Hepatocyte (in vitro differentiated cells): ENCODE measurements around the gene COA1. TPM values are rescaled to one million over a fixed set of nuclear protein-coding genes. Genes with fewer than 3 reads are reported as not detected.
"Not testable (repeated sequence)": the region's sequence is repeated elsewhere in the genome, so short reads cannot be mapped to it uniquely, and the experiment has no call there.

ENCODE experiments used
- DNase-seq: peaks from one replicate; pipeline ENCODE4 v3.0.0-alpha.2; 2016; ENCODE audit warnings: low spot score
- H2AFZ ChIP-seq: fragments of 200-600 bp; sonication (generic); 2 replicates; pipeline ENCODE4 v1.6.0; 2016; ENCODE audit warnings: antibody characterized with exemption, mild to moderate bottlenecking
- H3K27ac ChIP-seq: fragments of 200-600 bp; sonication (generic); 2 replicates; pipeline ENCODE4 v1.5.1; 2016; ENCODE audit warnings: mild to moderate bottlenecking
- H3K27me3 ChIP-seq: fragments of 200-600 bp; sonication (generic); 2 replicates; pipeline ENCODE4 v1.6.1; 2016
- H3K36me3 ChIP-seq: fragments of 200-600 bp; sonication (generic); replicated peaks from 2 replicates; pipeline ENCODE4 v1.5.1; 2016; ENCODE audit warnings: low read depth; ENCODE audit not compliant: insufficient read depth
- H3K4me1 ChIP-seq: fragments of 200-600 bp; sonication (generic); 2 replicates; pipeline ENCODE4 v1.5.1; 2016; ENCODE audit warnings: mild to moderate bottlenecking, moderate library complexity; ENCODE audit not compliant: insufficient read depth
- H3K4me2 ChIP-seq: fragments of 200-600 bp; sonication (generic); 2 replicates; pipeline ENCODE4 v1.6.0; 2016
- H3K4me3 ChIP-seq: fragments of 200-600 bp; sonication (generic); 2 replicates; pipeline ENCODE4 v1.5.1; 2016; ENCODE audit warnings: mild to moderate bottlenecking
- H3K79me2 ChIP-seq: fragments of 200-600 bp; sonication (generic); 2 replicates; pipeline ENCODE4 v1.6.0; 2017; ENCODE audit warnings: mild to moderate bottlenecking
- H3K9me2 ChIP-seq: fragments of 200-600 bp; sonication (generic); replicated peaks from 2 replicates; pipeline ENCODE4 v1.6.0; 2017; ENCODE audit warnings: mild to moderate bottlenecking; ENCODE audit not compliant: insufficient read depth
- H3K9me3 ChIP-seq: fragments of 200-600 bp; sonication (generic); 2 replicates; pipeline ENCODE4 v1.5.1; 2016; ENCODE audit warnings: low read depth, mild to moderate bottlenecking
- H4K20me1 ChIP-seq: fragments of 200-600 bp; sonication (generic); 2 replicates; pipeline ENCODE4 v1.6.0; 2016; ENCODE audit warnings: mild to moderate bottlenecking; ENCODE audit not compliant: insufficient read depth, poor library complexity, severe bottlenecking
- CTCF ChIP-seq: fragments of 200-600 bp; sonication (generic); IDR thresholded peaks from 2 replicates; pipeline ENCODE4 v1.5.1; 2016; ENCODE audit warnings: antibody characterized with exemption, mild to moderate bottlenecking; ENCODE audit not compliant: poor library complexity
- EZH2 ChIP-seq: fragments of 200-600 bp; sonication (generic); IDR thresholded peaks from 2 replicates; pipeline ENCODE4 v1.6.1; 2016; ENCODE audit warnings: antibody characterized with exemption, mild to moderate bottlenecking, borderline replicate concordance
- EZH2phosphoT487 ChIP-seq: fragments of 200-600 bp; sonication (generic); IDR thresholded peaks from one replicate; pipeline ENCODE4 v1.6.1; 2018; ENCODE audit warnings: antibody characterized with exemption, mild to moderate bottlenecking, low read depth, moderate library complexity; ENCODE audit not compliant: unreplicated experiment, severe bottlenecking
- WGBS: methylation state at CpG from one replicate; pipeline ENCODE4 v1.1.6; 2016; ENCODE audit warnings: low lambda C conversion rate; ENCODE audit errors: missing lambda C conversion rate; 5-methylcytosine and 5-hydroxymethylcytosine counted together
- polyA plus RNA-seq: library from polyadenylated mRNA; unstranded; fragments of >200 nt; fragmentation: Nextera tagmentation; extraction: Ambion mirVana; gene quantifications from 2 replicates; pipeline ENCODE4 v1.2.1, GENCODE V29; 2016
- total RNA-seq: library from RNA; depleted of rRNA; stranded (reverse); fragments of >200 nt; gene quantifications from 2 replicates; pipeline ENCODE4 v1.2.3, GENCODE V29; 2014

The COA1 gene
- total and polyA plus RNA-seq, 2 experiments from 2014 or later, result 52.1 to 55.2 TPM

GRCh38 chr7:43678315-43678714, 51.0 kb downstream of the COA1 start:
- H3K79me2 ChIP-seq, result peaks cover 73% of the 10 kb centered on the region

DNA sequence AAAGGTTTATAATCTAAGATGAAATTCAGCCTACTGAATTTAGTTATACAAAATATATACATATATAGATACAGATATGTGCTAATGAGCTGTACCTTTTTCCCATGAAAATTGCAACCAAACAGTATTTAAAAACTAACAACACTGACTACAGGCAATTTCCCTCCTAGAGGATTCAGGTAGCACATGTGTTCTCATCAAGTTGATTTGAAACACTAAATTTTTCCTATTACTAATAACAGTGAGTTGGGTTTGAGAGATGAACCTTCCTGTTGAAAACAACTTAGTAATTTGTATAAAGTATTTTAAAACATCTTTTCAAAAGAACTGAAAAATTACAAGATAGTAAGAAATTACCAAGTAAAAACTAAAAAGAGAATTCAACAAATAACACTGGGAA, 51.5 kb downstream of the COA1 start:
- Histone ChIP-seq H3K4me3 (no peak overlapping the region), H2AFZ (no peak overlapping the region), H3K9me2 (no peaks in the 10 kb centered on the region), H3K4me2 (no peak overlapping the region), H3K27ac (no peak overlapping the region), H3K4me1 (no peaks in the 10 kb centered on the region), H4K20me1 (no peaks in the 10 kb centered on the region), H3K27me3 (no peaks in the 10 kb centered on the region), H3K36me3 (no peaks in the 10 kb centered on the region), H3K79me2 (peaks cover 73% of the 10 kb centered on the region), H3K9me3 (no peaks in the 10 kb centered on the region)
- no peak for TF ChIP-seq CTCF
- TF ChIP-seq EZH2, result no peak
- no peak for TF ChIP-seq EZH2phosphoT487
- no peak for DNase-seq

More at GRCh38 chr7:43678315-43678714, 51.0 kb downstream of the COA1 start:
- 100% methylated on average over 1 of the region's 1 CpG for WGBS
- H3K9me2 ChIP-seq, result no peaks in the 10 kb centered on the region
- no peaks in the 10 kb centered on the region for H3K36me3 ChIP-seq
- DNase-seq, result no peak
- H3K27me3 ChIP-seq, result no peaks in the 10 kb centered on the region
- no peaks in the 10 kb centered on the region for H3K9me3 ChIP-seq
- TF ChIP-seq EZH2 (no peak), EZH2phosphoT487 (no peak), CTCF (no peak)
- H3K27ac ChIP-seq, result no peak overlapping the region
- H4K20me1 ChIP-seq, result no peaks in the 10 kb centered on the region
- no peak overlapping the region for H3K4me2 ChIP-seq
- H3K4me1 ChIP-seq, result no peaks in the 10 kb centered on the region
- H2AFZ ChIP-seq, result no peak overlapping the region
- no peak overlapping the region for H3K4me3 ChIP-seq

DNA sequence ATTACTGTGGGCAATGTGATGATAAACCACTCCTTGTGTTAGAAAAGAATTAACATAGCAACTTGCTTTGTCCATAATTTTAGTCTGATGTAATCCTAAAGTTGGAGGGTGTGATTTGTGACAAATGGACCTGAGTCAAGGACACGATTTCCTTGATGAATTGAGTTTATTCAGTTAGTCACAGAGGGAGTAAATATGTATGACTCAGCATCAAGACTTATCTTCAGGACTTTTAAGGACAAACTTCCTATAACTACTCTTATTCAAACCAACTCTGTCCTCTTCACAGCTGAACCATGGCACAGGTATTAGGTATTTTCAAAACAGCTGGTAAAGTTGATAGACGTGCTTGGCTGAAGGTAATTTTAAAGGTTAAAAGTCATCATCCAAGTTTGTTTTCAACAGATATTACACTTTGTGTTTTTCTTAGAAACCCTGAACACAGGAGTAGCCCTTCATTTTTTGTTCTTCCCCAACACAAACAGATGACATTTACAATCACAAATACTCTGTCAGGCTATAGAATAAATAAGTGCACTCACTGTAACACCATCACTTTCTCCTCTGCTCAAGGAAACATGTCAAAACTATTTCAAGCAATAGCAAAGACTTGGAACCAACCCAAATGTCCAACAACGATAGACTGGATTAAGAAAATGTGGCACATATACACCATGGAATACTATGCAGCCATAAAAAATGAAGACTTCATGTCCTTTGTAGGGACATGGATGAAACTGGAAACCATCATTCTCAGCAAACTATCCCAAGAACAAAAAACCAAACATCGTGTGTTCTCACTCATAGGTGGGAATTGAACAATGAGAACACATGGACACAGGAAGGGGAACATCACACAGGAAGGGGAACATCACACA, 54.5 kb downstream of the COA1 start:
- peak; percentile 28 for DNase-seq
- H3K4me2 ChIP-seq, result no peak overlapping the region
- peaks cover 85% of the 10 kb centered on the region for H3K79me2 ChIP-seq

GRCh38 chr7:43673243-43673976, 55.9 kb downstream of the COA1 start:
- 79% methylated on average over 5 of the region's 5 CpGs for WGBS
- H4K20me1 ChIP-seq, DNase-seq, H3K4me1 ChIP-seq, H3K27ac ChIP-seq, H3K36me3 ChIP-seq, H3K4me2 ChIP-seq, H2AFZ ChIP-seq, H3K4me3 ChIP-seq, H3K27me3 ChIP-seq, H3K9me2 ChIP-seq, H3K9me3 ChIP-seq: not testable (repeated sequence)
- peaks cover 89% of the 10 kb centered on the region for H3K79me2 ChIP-seq

More for the DNA sequence above, 54.5 kb downstream of the COA1 start:
- Histone ChIP-seq H4K20me1 (no peaks in the 10 kb centered on the region), H3K4me3 (no peak overlapping the region), H3K27ac (peak overlapping the region; percentile 50), H3K9me3 (no peaks in the 10 kb centered on the region), H3K36me3 (no peaks in the 10 kb centered on the region), H3K27me3 (no peaks in the 10 kb centered on the region), H3K9me2 (no peaks in the 10 kb centered on the region), H3K4me1 (no peaks in the 10 kb centered on the region), H2AFZ (no peak overlapping the region)
- WGBS, result 61% methylated on average over 4 of the region's 4 CpGs
- no peak for TF ChIP-seq EZH2phosphoT487
- TF ChIP-seq CTCF, result no peak
- no peak for TF ChIP-seq EZH2
